T-cell (primary cell): ENCODE results near the gene AOC2. TPM values are rescaled to one million over a fixed set of nuclear protein-coding genes. Genes with fewer than 3 reads are reported as not detected.
"Not testable (repeated sequence)": the region's sequence is repeated elsewhere in the genome, so short reads cannot be mapped to it uniquely, and the experiment has no call there.

Experiments used
- ATAC-seq, 4 experiments: fragments of 200-7000 bp in 3 of 4; fragments of 150-1000 bp in 1 of 4; cut with Tn5 transposase; replicated peaks in 1 of 4; 1 replicate in 3 of 4; 2 replicates in 1 of 4; pipeline ENCODE4 v1.10.0; 2021; ENCODE audit warnings: moderate library complexity in 3 of 4, mild to moderate bottlenecking in 2 of 4, moderate number of reproducible peaks in 1 of 4
- CTCF ChIA-PET, 2 donors: fragments of 300-600 bp; sonication (Branson Sonifier 250); formaldehyde crosslinking; loops; one replicate each; lab custom pipeline; 2022; ENCODE audit warnings: antibody characterized with exemption in 2 of 2; lab: Charles Lee
- POLR2A ChIA-PET, 2 donors: fragments of 300-600 bp; sonication (Branson Sonifier 250); formaldehyde crosslinking; loops; one replicate each; lab custom pipeline; 2022; ENCODE audit warnings: antibody characterized with exemption in 2 of 2; lab: Charles Lee
- DNase-seq, 35 experiments: peaks; one replicate each; pipeline versions ENCODE4 v3.0.0 to v3.0.0-alpha.2; 2013 to 2023
- H3K27ac ChIP-seq: one replicate; pipeline ENCODE4 v1.5.1; 2013; ENCODE audit warnings: low read length
- H3K27me3 ChIP-seq, 2 experiments: replicated peaks in 1 of 2; 1 replicate in 1 of 2; 2 replicates in 1 of 2; pipeline versions ENCODE4 v1.6.1 to v1.7.0; 2013; ENCODE audit warnings: low read length in 1 of 2, mixed read lengths in 1 of 2; ENCODE audit not compliant: control insufficient read depth in 2 of 2, insufficient read depth in 2 of 2; ENCODE audit errors: extremely low read depth in 1 of 2
- H3K36me3 ChIP-seq, 2 donors: 1 replicate in 1 of 2; 2 replicates in 1 of 2; pipeline versions ENCODE4 v1.6.1 to v1.7.0; 2013; ENCODE audit warnings: low read length in 1 of 2; ENCODE audit not compliant: control insufficient read depth in 2 of 2, insufficient read depth in 1 of 2; ENCODE audit errors: extremely low read depth in 1 of 2
- H3K4me1 ChIP-seq, 2 experiments: 1 replicate in 1 of 2; 2 replicates in 1 of 2; pipeline versions ENCODE4 v1.6.1 to v1.7.0; 2013; ENCODE audit warnings: low read length in 2 of 2, mixed read lengths in 1 of 2; ENCODE audit not compliant: insufficient read depth in 2 of 2, control insufficient read depth in 1 of 2; ENCODE audit errors: extremely low read depth in 1 of 2
- H3K4me3 ChIP-seq, 2 donors: 1 replicate in 1 of 2; 2 replicates in 1 of 2; pipeline versions ENCODE4 v1.5.1 to v1.7.0; 2013; ENCODE audit warnings: mild to moderate bottlenecking in 2 of 2, low read length in 1 of 2, moderate library complexity in 1 of 2; ENCODE audit not compliant: control insufficient read depth in 1 of 2; ENCODE audit errors: extremely low read depth in 1 of 2
- H3K9me3 ChIP-seq: 2 replicates; pipeline ENCODE4 v1.7.0; 2013
- H3K27ac Mint-ChIP-seq, 2 donors: one replicate each; pipeline ENCODE4 v1.8.0; 2020 to 2021; ENCODE audit warnings: mild to moderate bottlenecking in 2 of 2, mixed read lengths in 2 of 2
- H3K27me3 Mint-ChIP-seq, 2 donors: one replicate each; pipeline ENCODE4 v1.8.0; 2021 to 2022; ENCODE audit warnings: mixed read lengths in 2 of 2
- H3K36me3 Mint-ChIP-seq: one replicate; pipeline ENCODE4 v1.8.0; 2021; ENCODE audit warnings: mixed read lengths
- H3K4me1 Mint-ChIP-seq, 3 donors: one replicate each; pipeline ENCODE4 v1.8.0; 2020 to 2022; ENCODE audit warnings: mixed read lengths in 3 of 3, mild to moderate bottlenecking in 1 of 3
- H3K4me3 Mint-ChIP-seq, 3 donors: one replicate each; pipeline ENCODE4 v1.8.0; 2020 to 2022; ENCODE audit warnings: mild to moderate bottlenecking in 3 of 3, mixed read lengths in 3 of 3, moderate library complexity in 3 of 3
- H3K9me3 Mint-ChIP-seq, 3 donors: one replicate each; pipeline ENCODE4 v1.8.0; 2020 to 2022; ENCODE audit warnings: mixed read lengths in 3 of 3
- WGBS: methylation state at CpG from one replicate; pipeline ENCODE4 v1.1.5; 2013; ENCODE audit warnings: missing lambda C conversion rate; ENCODE audit not compliant: insufficient coverage; 5-methylcytosine and 5-hydroxymethylcytosine counted together
- total RNA-seq, 35 experiments: library from RNA in 6 of 35; stranded (reverse) in 6 of 35; fragments of 120-200 nt in 1 of 35; gene quantifications; one replicate each; pipeline versions ENCODE4 v1.2.1 to v1.2.4 and lab custom pipeline; 2013 to 2026

AOC2 gene
- total RNA-seq, 5 donors from 2014 or later (not counting 1 experiment from before 2014, with no cell fraction given) = 2.2 to 3.7 (median 3.2) TPM

GRCh38 chr17:42851371-42852240 is 7.2 kb downstream of the AOC2 start:
- H3K4me1 ChIP-seq, ATAC-seq, H3K4me3 Mint-ChIP-seq, H3K27ac ChIP-seq, H3K4me1 Mint-ChIP-seq, H3K9me3 ChIP-seq, H3K36me3 Mint-ChIP-seq, POLR2A ChIA-PET, H3K36me3 ChIP-seq, DNase-seq, CTCF ChIA-PET, H3K27ac Mint-ChIP-seq, H3K27me3 Mint-ChIP-seq, H3K4me3 ChIP-seq, H3K9me3 Mint-ChIP-seq: not testable (repeated sequence)
- H3K27me3 ChIP-seq = peaks cover 0 to 21% of the 10 kb centered on the region in 2 experiments
- 93% methylated on average over 9 of the region's 28 CpGs for WGBS

- H3K4me1 Mint-ChIP-seq = no peaks in the 10 kb centered on the region
- Histone ChIP-seq H3K36me3 (no peaks in the 10 kb centered on the region), H3K27me3 (peaks cover 0 to 27% of the 10 kb centered on the region in 2 experiments), H3K4me1 (no peaks in the 10 kb centered on the region), H3K9me3 (no peaks in the 10 kb centered on the region), H3K27ac (no peak overlapping the region), H3K4me3 (no peak overlapping the region)
- ChIA-PET POLR2A (no interaction called here), CTCF (no interaction called here)
- no peaks in the 10 kb centered on the region for H3K36me3 Mint-ChIP-seq
- no peak overlapping the region for H3K4me3 Mint-ChIP-seq
- H3K27ac Mint-ChIP-seq = no peak overlapping the region
- no peak for DNase-seq
- H3K27me3 Mint-ChIP-seq = peaks cover 0 to 7% of the 10 kb centered on the region in 2 donors
- 83% methylated on average over 12 of the region's 15 CpGs for WGBS
- ATAC-seq = no peak
- no peaks in the 10 kb centered on the region for H3K9me3 Mint-ChIP-seq
These were observed 8.0 kb downstream of the AOC2 start for GRCh38 chr17:42852351-42852750.

DNA sequence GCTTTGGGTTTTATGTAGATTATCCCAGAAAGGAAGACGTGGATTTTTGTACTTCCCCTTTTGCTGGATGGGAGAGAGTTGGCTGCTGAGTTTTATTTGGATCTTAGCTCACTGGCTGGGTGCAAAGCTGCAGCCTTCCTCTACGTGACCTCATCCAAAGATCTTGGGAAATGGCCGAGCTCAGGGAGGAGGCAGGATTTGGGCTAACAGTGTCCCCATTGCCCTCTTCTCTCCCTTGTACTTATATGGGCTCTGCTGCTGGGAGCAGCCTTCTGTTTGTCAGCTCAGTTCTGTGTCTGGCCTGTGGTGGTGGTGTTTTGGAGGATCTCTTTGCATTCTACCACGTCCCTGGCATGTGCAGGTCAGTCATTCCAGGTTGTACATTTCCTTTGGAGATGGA is 8.6 kb downstream of the AOC2 start:
- no peaks in the 10 kb centered on the region for H3K4me1 ChIP-seq
- H3K27ac ChIP-seq = no peak overlapping the region
- no peak overlapping the region for H3K4me3 Mint-ChIP-seq
- no peaks in the 10 kb centered on the region for H3K9me3 ChIP-seq
- H3K27me3 ChIP-seq = peaks cover 0 to 28% of the 10 kb centered on the region in 2 experiments
- H3K27ac Mint-ChIP-seq = no peak overlapping the region
- 64% methylated on average over 3 of the region's 4 CpGs for WGBS
- peaks cover 0 to 9% of the 10 kb centered on the region in 2 donors for H3K27me3 Mint-ChIP-seq
- no peaks in the 10 kb centered on the region for H3K36me3 Mint-ChIP-seq
- no peak overlapping the region for H3K4me3 ChIP-seq
- no peak for DNase-seq
- ChIA-PET CTCF (no interaction called here), POLR2A (no interaction called here)
- ATAC-seq = no peak
- H3K36me3 ChIP-seq = no peaks in the 10 kb centered on the region
- no peaks in the 10 kb centered on the region for H3K9me3 Mint-ChIP-seq
- H3K4me1 Mint-ChIP-seq = no peaks in the 10 kb centered on the region

DNA sequence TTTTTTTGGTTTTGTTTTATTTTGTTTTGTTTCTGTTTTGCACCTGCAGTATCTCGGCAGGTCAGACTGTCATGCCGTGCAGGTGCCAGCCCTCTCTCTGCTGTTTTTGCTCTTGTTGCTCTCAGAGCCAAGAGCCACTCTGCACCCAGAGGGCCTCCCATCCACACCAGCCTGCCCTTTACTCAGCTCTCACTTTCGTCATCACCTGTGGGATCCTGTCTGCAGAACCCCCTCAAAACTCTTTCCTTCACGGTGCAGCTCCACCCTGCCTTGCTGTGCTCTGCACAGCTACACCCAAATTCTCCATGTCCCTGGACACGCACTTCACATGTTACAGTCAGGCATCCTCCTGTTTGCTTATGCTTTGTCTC is 9.2 kb downstream of the AOC2 start:
- no peak for ATAC-seq
- DNase-seq = no peak
- no peaks in the 10 kb centered on the region for H3K4me1 ChIP-seq
- no peak overlapping the region for H3K27ac ChIP-seq
- H3K36me3 ChIP-seq = no peaks in the 10 kb centered on the region
- H3K27me3 ChIP-seq = peaks cover 0 to 31% of the 10 kb centered on the region in 2 experiments
- WGBS = 74% methylated on average over 5 of the region's 5 CpGs
- no peak overlapping the region for H3K27ac Mint-ChIP-seq
- no peaks in the 10 kb centered on the region for H3K36me3 Mint-ChIP-seq
- H3K27me3 Mint-ChIP-seq = peaks cover 0 to 9% of the 10 kb centered on the region in 2 donors
- no peaks in the 10 kb centered on the region for H3K9me3 ChIP-seq
- ChIA-PET POLR2A (no interaction called here), CTCF (no interaction called here)
- no peak overlapping the region for H3K4me3 Mint-ChIP-seq
- H3K4me1 Mint-ChIP-seq = no peaks in the 10 kb centered on the region
- H3K9me3 Mint-ChIP-seq = no peaks in the 10 kb centered on the region
- no peak overlapping the region for H3K4me3 ChIP-seq

DNA sequence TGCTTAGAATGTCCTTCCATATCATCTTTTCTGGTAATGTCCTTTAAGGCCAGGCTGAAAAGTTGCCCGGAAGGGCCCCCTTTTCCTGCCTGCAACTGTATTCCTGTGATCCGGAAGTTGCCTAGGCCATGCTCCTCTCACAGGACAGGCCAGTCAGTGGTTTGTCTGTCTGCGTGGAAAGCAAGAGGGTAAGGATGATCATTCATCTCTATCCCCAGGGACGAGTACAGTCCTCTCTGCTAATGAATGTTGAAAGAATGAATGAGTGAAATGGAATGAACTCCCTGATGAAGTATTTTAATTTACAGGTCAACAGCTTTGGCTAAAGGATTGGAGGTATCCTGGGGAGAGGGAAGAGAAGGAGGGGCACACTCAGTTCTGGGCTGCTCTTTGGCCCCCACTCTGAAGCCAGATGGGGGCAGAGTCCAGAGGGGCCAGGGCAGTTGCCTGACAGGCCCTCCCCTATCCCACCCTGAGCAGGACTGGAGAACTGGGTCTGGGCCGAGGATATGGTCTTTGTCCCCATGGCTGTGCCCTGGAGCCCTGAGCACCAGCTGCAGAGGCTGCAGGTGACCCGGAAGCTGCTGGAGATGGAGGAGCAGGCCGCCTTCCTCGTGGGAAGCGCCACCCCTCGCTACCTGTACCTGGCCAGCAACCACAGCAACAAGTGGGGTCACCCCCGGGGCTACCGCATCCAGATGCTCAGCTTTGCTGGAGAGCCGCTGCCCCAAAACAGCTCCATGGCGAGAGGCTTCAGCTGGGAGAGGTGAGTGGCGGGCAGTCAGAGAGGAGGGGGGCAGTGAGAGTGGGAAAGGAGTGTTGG is 9.8 kb downstream of the AOC2 start:
- ATAC-seq (no peak), DNase-seq (no peak)
- 87% methylated on average over 9 of the region's 15 CpGs for WGBS
- Mint-ChIP-seq H3K9me3 (no peaks in the 10 kb centered on the region), H3K27ac (no peak overlapping the region), H3K4me3 (no peak overlapping the region), H3K27me3 (peaks cover 0 to 10% of the 10 kb centered on the region in 2 donors), H3K4me1 (no peaks in the 10 kb centered on the region), H3K36me3 (no peaks in the 10 kb centered on the region)
- ChIA-PET POLR2A (no interaction called here), CTCF (no interaction called here)
- no peak overlapping the region for H3K27ac ChIP-seq
- no peaks in the 10 kb centered on the region for H3K4me1 ChIP-seq
- no peaks in the 10 kb centered on the region for H3K9me3 ChIP-seq
- H3K27me3 ChIP-seq = peaks cover 0 to 31% of the 10 kb centered on the region in 2 experiments
- H3K4me3 ChIP-seq = no peak overlapping the region
- no peaks in the 10 kb centered on the region for H3K36me3 ChIP-seq

DNA sequence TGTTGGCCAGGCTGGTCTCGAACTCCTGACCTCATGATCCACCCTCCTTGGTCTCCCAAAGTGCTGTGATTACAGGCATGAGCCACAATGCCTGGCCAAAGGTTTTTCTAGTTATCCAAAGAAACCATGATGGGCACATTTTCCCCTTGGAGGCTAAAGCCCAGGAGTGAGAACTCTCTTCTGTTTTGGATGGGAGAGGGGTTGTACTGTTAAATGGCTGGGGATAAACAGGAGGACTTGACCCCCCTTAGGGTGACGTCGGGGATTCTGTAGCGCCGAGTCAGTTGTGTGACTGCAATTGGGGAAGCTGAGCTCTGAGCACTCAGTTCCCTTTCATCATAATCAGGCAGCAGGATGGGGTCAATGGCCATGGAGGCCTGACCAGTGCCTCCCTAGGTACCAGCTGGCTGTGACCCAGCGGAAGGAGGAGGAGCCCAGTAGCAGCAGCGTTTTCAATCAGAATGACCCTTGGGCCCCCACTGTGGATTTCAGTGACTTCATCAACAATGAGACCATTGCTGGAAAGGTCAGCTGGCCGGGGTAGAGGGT is 10.7 kb downstream of the AOC2 start:
- POLR2A ChIA-PET = no interaction called here
- peaks cover 0 to 35% of the 10 kb centered on the region in 2 experiments for H3K27me3 ChIP-seq
- no peaks in the 10 kb centered on the region for H3K36me3 ChIP-seq
- H3K36me3 Mint-ChIP-seq = no peaks in the 10 kb centered on the region
- H3K9me3 Mint-ChIP-seq = no peaks in the 10 kb centered on the region
- peaks cover 0 to 13% of the 10 kb centered on the region in 2 donors for H3K27me3 Mint-ChIP-seq
- no peak for ATAC-seq
- H3K4me3 ChIP-seq = no peak overlapping the region
- no peak overlapping the region for H3K27ac Mint-ChIP-seq
- no peaks in the 10 kb centered on the region for H3K9me3 ChIP-seq
- H3K4me1 ChIP-seq = no peaks in the 10 kb centered on the region
- no peak overlapping the region for H3K27ac ChIP-seq
- no peak for DNase-seq
- 82% methylated on average over 6 of the region's 8 CpGs for WGBS
- no peaks in the 10 kb centered on the region for H3K4me1 Mint-ChIP-seq
- no peak overlapping the region for H3K4me3 Mint-ChIP-seq
- CTCF ChIA-PET = no interaction called here
